HCT116 (cell line): Measurements from ENCODE around the gene SH2B3. TPM values are rescaled to one million over a fixed set of nuclear protein-coding genes. Genes with fewer than 3 reads are reported as not detected.
A peak's percentile ranks its signal among the peaks of the same experiment; 100 is the strongest.

ENCODE experiments used
- ATAC-seq: fragments of 200-7000 bp; cut with Tn5 transposase; 2 replicates; pipeline ENCODE4 v1.9.1; 2020; ENCODE audit warnings: mild to moderate bottlenecking, moderate library complexity
- BruUV-seq: library from RNA; stranded (reverse); fragments of 400-500 nt; replicated peaks from 2 replicates; lab custom pipeline; 2021; lab: Mats Ljungman, UMichigan
- CTCF ChIA-PET: fragments of 300-600 bp; sonication (Branson Sonifier 250); formaldehyde crosslinking; loops from one replicate; lab custom pipeline; 2021; ENCODE audit warnings: antibody characterized with exemption; lab: Charles Lee
- POLR2A ChIA-PET: fragments of 300-600, 350-600 bp; sonication (Branson Sonifier 250); formaldehyde crosslinking; loops from one replicate; lab custom pipeline; 2021; ENCODE audit warnings: antibody characterized with exemption; lab: Charles Lee
- RAD21 ChIA-PET, 2 experiments: fragments of 300-600 bp; sonication (Branson Sonifier 250); formaldehyde crosslinking; loops; one replicate each; lab custom pipeline; 2023; ENCODE audit warnings: low total read pairs in 2 of 2; ENCODE audit not compliant: uncharacterized antibody in 2 of 2, unreplicated experiment in 2 of 2, low non-redundant PET in 1 of 2; lab: Charles Lee
- DNase-seq: peaks from one replicate; pipeline ENCODE4 v3.0.0-alpha.2; 2010; ENCODE audit warnings: low read depth, low spot score
- H2AFZ ChIP-seq: fragments of 200-600 bp; shearing (Covaris generic), sonication (generic); 2 replicates; pipeline ENCODE4 v1.6.1; 2017; ENCODE audit warnings: low read depth, mixed run types, mixed read lengths, antibody characterized with exemption, low read length; ENCODE audit not compliant: poor library complexity, severe bottlenecking
- H3K27ac ChIP-seq: 2 replicates; pipeline ENCODE4 v1.5.1; 2012; ENCODE audit warnings: low read depth, low read length
- H3K27me3 ChIP-seq: fragments of 200-600 bp; sonication (generic); 2 replicates; pipeline ENCODE4 v1.6.1; 2016; ENCODE audit warnings: mixed run types, low read length, mixed read lengths; ENCODE audit not compliant: insufficient read depth
- H3K36me3 ChIP-seq, 2 experiments: fragments of 200-500 bp in 1 of 2; fragments of 200-600 bp in 1 of 2; sonication (Bioruptor generic) in 1 of 2; sonication (generic) in 1 of 2; 2 replicates each; pipeline versions ENCODE4 v1.5.1 to v1.6.1; 2014 to 2016; ENCODE audit warnings: low read length in 2 of 2, inconsistent platforms in 1 of 2, mixed read lengths in 1 of 2, mixed run types in 1 of 2; ENCODE audit not compliant: insufficient read depth in 2 of 2, control insufficient read depth in 1 of 2
- H3K4me1 ChIP-seq, 2 experiments: fragments of 200-600 bp in 1 of 2; sonication (generic) in 1 of 2; 2 replicates each; pipeline versions ENCODE4 v1.5.1 to v1.6.1; 2012 to 2017; ENCODE audit warnings: low read length in 2 of 2, inconsistent platforms in 1 of 2, mild to moderate bottlenecking in 1 of 2, mixed read lengths in 1 of 2, mixed run types in 1 of 2, moderate library complexity in 1 of 2; ENCODE audit not compliant: insufficient read depth in 2 of 2, control insufficient read depth in 1 of 2
- H3K4me2 ChIP-seq: fragments of 200-600 bp; sonication (generic); 2 replicates; pipeline ENCODE4 v1.6.1; 2017; ENCODE audit warnings: mixed run types, low read length, mixed read lengths
- H3K4me3 ChIP-seq, 2 experiments: fragments of 200-600 bp in 1 of 2; sonication (generic) in 1 of 2; replicated peaks in 1 of 2; 2 replicates each; pipeline ENCODE4 v1.5.1; 2011 to 2016; ENCODE audit warnings: low read length in 2 of 2, control low read depth in 1 of 2, low read depth in 1 of 2, mild to moderate bottlenecking in 1 of 2, mixed read lengths in 1 of 2, mixed run types in 1 of 2
- H3K79me2 ChIP-seq: fragments of 200-600 bp; sonication (generic); 2 replicates; pipeline ENCODE4 v1.6.1; 2017; ENCODE audit warnings: mild to moderate bottlenecking, mixed run types, low read length, moderate library complexity, mixed read lengths; ENCODE audit not compliant: insufficient read depth
- H3K9ac ChIP-seq: fragments of 200-600 bp; sonication (generic); 2 replicates; pipeline ENCODE4 v1.6.1; 2016; ENCODE audit warnings: low read length, mixed read lengths
- H3K9me2 ChIP-seq: fragments of 200-600 bp; sonication (generic), shearing (Covaris generic); 2 replicates; pipeline ENCODE4 v1.6.1; 2017; ENCODE audit warnings: mixed run types, mild to moderate bottlenecking, moderate library complexity; ENCODE audit not compliant: insufficient read depth
- H3K9me3 ChIP-seq, 2 experiments: fragments of 200-500 bp in 1 of 2; fragments of 200-600 bp in 1 of 2; sonication (Bioruptor generic) in 1 of 2; sonication (generic) in 1 of 2; 2 replicates each; pipeline ENCODE4 v1.6.1; 2014 to 2017; ENCODE audit warnings: low read length in 2 of 2, mixed read lengths in 2 of 2, inconsistent platforms in 1 of 2, low read depth in 1 of 2, mild to moderate bottlenecking in 1 of 2, mixed run types in 1 of 2, moderate library complexity in 1 of 2; ENCODE audit not compliant: control insufficient read depth in 1 of 2, insufficient read depth in 1 of 2
- H4K20me1 ChIP-seq: fragments of 200-600 bp; sonication (generic), shearing (Covaris generic); 2 replicates; pipeline ENCODE4 v1.6.1; 2017; ENCODE audit warnings: mixed run types, mild to moderate bottlenecking, moderate library complexity; ENCODE audit not compliant: insufficient read depth
- CBX3 ChIP-seq: IDR thresholded peaks from 2 replicates; pipeline ENCODE4 v1.6.1; 2012; ENCODE audit warnings: low read depth
- FOSL1 ChIP-seq: IDR thresholded peaks from 2 replicates; pipeline ENCODE4 v1.6.1; 2012; ENCODE audit warnings: low read depth
- POLR2AphosphoS5 ChIP-seq: IDR thresholded peaks from 2 replicates; pipeline ENCODE4 v1.6.1; 2011; ENCODE audit warnings: mild to moderate bottlenecking, low read depth, low read length, moderate library complexity
- intact Hi-C: fragments of 100-400 bp; cut with micrococcal nuclease; formaldehyde crosslinking; loops from 2 replicates; pipeline ENCODE4 v1.10.0; 2022
- total RNA-seq: library from RNA; stranded (reverse); gene quantifications from one replicate; pipeline ENCODE4 v1.2.1, GENCODE V29; 2021; ENCODE audit not compliant: unreplicated experiment

Gene SH2B3
- total RNA-seq, 1 experiment from 2014 or later = 17.3 TPM

DNA sequence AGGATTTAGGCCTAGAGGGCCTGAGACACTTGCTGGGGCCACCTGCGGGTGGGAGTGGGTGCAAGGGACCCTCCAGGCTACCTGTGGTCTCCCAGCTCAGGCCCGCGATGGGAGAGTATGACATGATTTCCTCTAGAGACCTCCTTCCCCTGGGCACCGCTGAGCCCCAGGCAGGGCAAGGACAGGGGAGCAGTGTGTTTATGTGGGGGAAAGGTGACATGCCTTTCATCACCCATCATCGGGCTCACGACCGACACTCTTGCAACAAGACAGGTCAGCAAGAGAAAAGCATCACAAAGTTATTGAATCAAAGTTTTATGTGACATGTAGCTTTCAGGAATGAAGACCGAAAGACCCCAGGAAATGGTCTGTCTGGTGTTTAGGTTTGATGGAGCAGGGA is 19.9 kb downstream of the SH2B3 start:
- Histone ChIP-seq H3K27ac (peak overlapping the region; percentile 24), H3K4me2 (peak overlapping the region; percentile 65), H3K9me3 (no peaks in the 10 kb centered on the region), H3K27me3 (no peaks in the 10 kb centered on the region), H3K9me2 (no peaks in the 10 kb centered on the region), H3K79me2 (0 out of 2 replicates have a peak, but pooled peaks cover 4% of the 10 kb centered on the region), H3K9ac (peak overlapping the region; percentile 20; the same call in 1 of the 2 replicates), H3K4me3 (no peak overlapping the region)
- ChIA-PET POLR2A (no interaction called here), RAD21 (no interaction called here)
- BruUV-seq = no TSS peak
- peak; percentile 64 for ATAC-seq
- DNase-seq = no peak
- 0 out of 2 replicates have a peak, but pooled peaks have one; percentile 1 for TF ChIP-seq FOSL1
- no peak for TF ChIP-seq CBX3
- TF ChIP-seq, all 23 proteins: peak for 1
- CTCF ChIA-PET = no interaction called here
- Histone ChIP-seq H2AFZ (no peak overlapping the region), H3K36me3 (peaks cover 0 to under 1% of the 10 kb centered on the region in 2 experiments; a peak in 1 of 4 replicates), H3K4me1 (peaks cover 31 to 40% of the 10 kb centered on the region in 2 experiments), H4K20me1 (no peaks in the 10 kb centered on the region)
- intact Hi-C loops = no loop called here

DNA sequence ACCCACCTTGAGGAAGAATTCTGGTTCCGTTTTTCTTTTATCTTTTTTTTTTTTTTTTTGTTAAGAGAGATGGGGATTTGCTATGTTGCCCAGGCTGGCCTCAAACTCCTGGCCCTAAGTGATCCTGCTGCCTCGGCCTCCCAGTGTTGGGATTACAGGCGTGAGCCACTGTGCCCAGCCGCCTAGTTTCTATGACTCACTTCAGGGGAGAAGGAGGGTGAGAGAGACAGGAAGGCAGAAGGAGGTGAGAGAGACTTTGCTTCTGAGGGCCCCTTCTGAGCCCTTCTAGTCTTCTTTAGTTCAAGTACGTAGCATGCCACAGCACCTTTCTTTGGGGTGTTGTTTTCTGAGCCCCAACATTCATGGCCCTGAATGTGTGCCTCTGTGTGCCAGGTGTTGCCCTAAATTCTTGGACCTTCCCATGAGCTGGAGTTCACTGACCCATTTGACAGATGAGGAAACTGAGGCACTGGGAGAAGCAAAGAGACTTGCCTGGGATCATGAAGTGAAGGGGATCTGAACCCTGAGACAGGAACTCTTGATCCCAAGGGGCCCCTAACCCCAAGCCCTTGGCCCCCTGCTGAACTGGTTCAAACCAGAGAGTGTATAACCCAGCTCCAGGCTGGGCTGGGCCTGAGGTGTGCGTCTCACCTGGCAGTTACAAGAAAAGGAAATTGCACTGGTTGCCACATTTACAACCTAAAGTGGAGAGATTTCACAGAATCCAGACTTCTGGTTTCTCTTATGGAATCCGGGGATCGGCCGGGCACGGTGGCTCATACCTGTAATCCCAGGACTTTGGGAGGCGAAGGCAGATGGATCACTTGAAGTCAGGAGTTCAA is 20.8 kb downstream of the SH2B3 start:
- intact Hi-C loops = no loop called here
- 0 out of 2 replicates have a peak overlapping the region, but pooled peaks have one; percentile 24 for H3K27ac ChIP-seq
- no peaks in the 10 kb centered on the region for H4K20me1 ChIP-seq
- no peaks in the 10 kb centered on the region for H3K9me2 ChIP-seq
- H2AFZ ChIP-seq = no peak overlapping the region
- no peak for TF ChIP-seq POLR2AphosphoS5
- TF ChIP-seq FOSL1 = peak; percentile 25; the same call in 1 of the 2 replicates
- TF ChIP-seq, all 23 proteins: peak for 1
- Histone ChIP-seq H3K79me2 (0 out of 2 replicates have a peak, but pooled peaks cover 4% of the 10 kb centered on the region), H3K36me3 (no peaks in the 10 kb centered on the region), H3K27me3 (no peaks in the 10 kb centered on the region), H3K9me3 (no peaks in the 10 kb centered on the region), H3K4me2 (peak overlapping the region; percentile 65), H3K9ac (no peak overlapping the region; the same call in 1 of the 2 replicates), H3K4me1 (peaks cover 31 to 42% of the 10 kb centered on the region in 2 experiments), H3K4me3 (no peak overlapping the region)
- ChIA-PET POLR2A (no interaction called here), RAD21 (no interaction called here), CTCF (interaction anchor here (1.2 kb wide), 1 partner anchor 13 kb away, joined by 3 read pairs; no protein-coding TSS in a partner anchor)
- DNase-seq (no peak), ATAC-seq (peak; percentile 60)
- BruUV-seq = no TSS peak
